Mesenteric fat pad (tissue), 1 donor: ENCODE results near the gene HCFC2. TPM values are rescaled to one million over a fixed set of nuclear protein-coding genes. Genes with fewer than 3 reads are reported as not detected.
"Not testable (repeated sequence)": the region's sequence is repeated elsewhere in the genome, so short reads cannot be mapped to it uniquely, and the experiment has no call there.

ENCODE experiments used
- DNase-seq: peaks from one replicate; pipeline ENCODE4 v3.0.0-alpha.2; 2020; ENCODE audit warnings: low spot score
- total RNA-seq: library from RNA; stranded (reverse); fragmentation: NEBNext Ultra II Directional; extraction: Animal tissue kit (Norgen Biotek cat#: 25700); gene quantifications from one replicate; pipeline ENCODE4 v1.2.1, GENCODE V29; 2021
- donor health status: DM: yes; HTN: yes; CAD: no.

Gene HCFC2
- total RNA-seq, 1 donor from 2014 or later, result 19.6 TPM

DNA sequence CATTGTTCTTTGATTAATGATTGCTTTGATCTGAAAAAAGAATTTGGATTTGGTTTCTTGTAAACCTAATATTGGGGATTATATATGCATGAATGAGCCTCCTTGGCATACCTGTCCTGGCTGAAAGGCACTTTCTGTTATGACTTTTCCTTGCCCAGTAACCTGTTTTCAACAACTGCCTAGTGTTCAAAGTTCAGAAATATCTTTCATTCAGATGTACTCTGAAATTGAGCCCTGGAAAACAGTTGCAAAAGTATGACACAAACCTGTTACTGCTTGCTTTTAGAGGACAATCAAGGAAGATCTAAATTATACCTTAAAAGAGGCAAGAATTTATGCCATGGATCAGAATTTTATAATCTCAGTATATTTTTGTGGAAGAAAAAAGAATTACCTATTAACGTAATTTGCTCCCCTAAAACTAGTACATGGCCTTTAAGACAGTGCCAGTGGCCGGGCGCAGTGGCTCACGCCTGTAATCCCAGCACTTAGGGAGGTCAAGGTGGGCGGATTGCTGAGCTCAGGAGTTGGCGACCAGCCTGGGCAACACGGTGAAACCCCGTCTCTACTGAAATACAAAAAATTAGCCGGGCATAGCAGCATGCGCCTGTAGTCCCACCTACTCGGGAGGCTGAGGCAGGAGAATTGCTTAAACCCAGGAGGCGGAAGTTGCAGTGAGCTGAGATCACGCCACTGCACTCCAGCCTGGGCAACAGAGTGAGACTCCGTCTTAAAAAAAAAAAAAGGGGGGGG is 50.7 kb downstream of the HCFC2 start:
- not testable (repeated sequence) for DNase-seq

DNA sequence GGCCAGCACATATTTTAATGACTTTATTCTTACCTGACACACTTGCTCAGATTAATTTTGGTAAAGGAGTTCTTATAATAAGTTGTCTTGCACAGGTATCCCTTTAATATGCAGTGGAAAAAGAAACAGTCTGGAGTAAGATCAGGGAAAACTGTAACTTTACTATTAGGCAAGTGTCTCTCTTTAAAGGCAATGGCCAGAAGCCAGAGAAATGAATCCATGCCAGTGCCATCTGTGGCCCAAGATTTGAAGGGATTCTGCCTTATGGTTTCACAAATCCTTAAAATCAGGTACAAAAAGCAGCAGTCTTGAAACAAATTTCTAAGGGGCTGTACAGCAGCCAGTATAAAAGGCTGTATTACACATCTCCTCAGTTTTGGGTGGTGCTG is 51.2 kb downstream of the HCFC2 start:
- no peak for DNase-seq

GRCh38 chr12:104121001-104121400 is 56.7 kb downstream of the HCFC2 start:
- DNase-seq, result no peak

DNA sequence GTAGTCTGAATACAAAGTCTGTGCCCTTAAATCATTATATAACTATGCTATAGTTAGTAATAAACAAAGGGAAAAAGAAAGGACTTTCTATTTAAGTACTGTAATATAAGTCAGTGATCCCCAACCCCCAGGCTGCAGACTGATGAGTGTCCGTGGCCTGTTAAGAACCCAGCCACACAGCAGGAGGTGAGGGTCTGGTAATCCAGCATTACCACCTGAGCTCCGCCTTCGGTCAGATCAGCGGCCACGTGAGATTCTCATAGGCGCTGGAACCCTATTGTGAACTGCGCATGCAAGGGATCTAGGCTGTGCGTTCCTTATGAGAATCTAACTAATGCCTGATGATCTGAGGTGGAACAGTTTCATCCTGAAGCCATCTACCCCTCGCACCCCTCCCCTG is 58.0 kb downstream of the HCFC2 start:
- no peak for DNase-seq

- no peak for DNase-seq
These were observed 62.2 kb downstream of the HCFC2 start for GRCh38 chr12:104126548-104126947.

- DNase-seq, result no peak
These were observed 66.4 kb downstream of the HCFC2 start for GRCh38 chr12:104130760-104131159.

DNA sequence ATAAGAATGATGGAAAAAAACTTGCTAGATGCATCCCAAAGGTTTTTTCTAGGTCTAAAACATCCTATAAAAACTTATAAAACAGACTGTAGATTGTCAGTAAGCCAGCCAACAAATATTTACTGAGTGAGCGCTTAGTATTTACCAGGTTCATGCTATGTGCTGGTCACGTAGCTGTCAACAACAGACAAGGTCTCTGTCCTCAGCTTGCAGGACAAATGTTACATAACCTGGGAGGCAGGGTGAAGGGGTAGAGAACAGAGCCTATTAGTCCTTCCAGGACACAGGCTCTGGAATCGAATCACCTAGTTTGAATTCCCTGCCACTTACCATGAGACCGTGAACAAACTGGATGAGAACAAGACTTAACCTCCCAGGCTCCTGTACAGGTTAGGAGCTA is 67.3 kb downstream of the HCFC2 start:
- DNase-seq, result no peak

- no peak for DNase-seq
These were observed 68.1 kb downstream of the HCFC2 start for GRCh38 chr12:104132351-104132956.

GRCh38 chr12:104133321-104133720 is 69.0 kb downstream of the HCFC2 start:
- no peak for DNase-seq

DNA sequence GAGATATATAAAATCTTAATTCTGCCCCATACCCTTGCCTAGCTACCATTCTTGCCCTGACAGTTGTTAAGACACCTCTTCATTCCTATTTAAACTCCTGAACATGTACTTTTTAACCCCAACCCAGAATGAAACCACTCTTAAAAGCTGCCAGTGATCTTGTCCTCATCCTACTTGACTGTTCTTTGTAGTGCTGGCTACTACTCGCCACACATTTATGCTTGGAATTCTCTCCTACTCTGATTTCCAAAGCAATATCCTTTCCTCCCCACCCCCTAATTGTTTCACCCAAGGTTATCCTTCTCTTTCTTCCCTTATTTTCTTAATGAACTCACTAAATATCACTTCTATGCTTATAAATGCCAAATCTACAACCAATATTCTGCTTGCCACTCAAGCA is 69.5 kb downstream of the HCFC2 start:
- no peak for DNase-seq

DNA sequence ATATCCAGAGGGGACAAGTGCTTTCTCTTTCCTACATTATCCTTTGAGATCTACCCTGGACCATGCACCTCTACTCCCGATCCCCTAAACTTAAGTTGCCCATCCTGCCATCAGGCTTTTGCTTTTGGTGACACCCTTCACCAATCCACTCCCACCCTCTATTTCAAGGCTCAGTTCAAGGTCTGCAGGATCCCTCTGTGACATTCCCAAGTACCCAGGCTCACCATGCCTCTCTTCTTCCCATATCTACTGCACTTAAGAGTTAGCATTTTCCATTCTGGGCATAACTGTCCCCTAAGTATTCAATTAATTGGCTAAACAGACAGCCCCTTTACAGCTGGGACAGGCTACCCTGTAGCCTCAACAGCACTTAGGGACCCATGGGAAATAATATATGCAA is 70.6 kb downstream of the HCFC2 start:
- no peak for DNase-seq

DNA sequence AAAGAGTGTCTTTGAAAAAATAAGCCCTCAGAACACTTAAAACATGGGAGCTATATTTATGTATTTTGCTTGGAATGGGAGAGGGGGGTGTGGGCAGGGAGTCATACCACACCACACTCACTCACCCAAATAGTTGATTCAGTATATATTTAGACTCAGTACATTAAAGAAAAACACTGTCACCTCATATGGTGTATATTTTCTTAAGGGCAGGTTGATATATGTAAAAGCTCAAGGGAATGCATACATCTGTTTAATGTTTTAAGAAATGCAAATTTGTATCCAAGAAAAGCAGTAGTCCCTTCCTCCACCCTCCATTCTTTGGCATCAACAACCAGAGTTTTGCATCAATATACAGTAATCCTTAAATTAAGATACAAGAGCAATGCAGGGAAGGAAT is 72.2 kb downstream of the HCFC2 start:
- no peak for DNase-seq

GRCh38 chr12:104137001-104137901 is 72.9 kb downstream of the HCFC2 start:
- no peak for DNase-seq

GRCh38 chr12:104137902-104138796 is 73.8 kb downstream of the HCFC2 start, which contains the start of gene NFYB:
Gene NFYB (minus strand): TSS chr12:104138210. CDS start chr12:104135453, 2,757 bp downstream.
- DNase-seq, result peak; percentile 97

GRCh38 chr12:104138797-104139152 is 74.4 kb downstream of the HCFC2 start:
- DNase-seq, result no peak

- no peak for DNase-seq
These were observed 78.2 kb downstream of the HCFC2 start for GRCh38 chr12:104142543-104142942.

DNA sequence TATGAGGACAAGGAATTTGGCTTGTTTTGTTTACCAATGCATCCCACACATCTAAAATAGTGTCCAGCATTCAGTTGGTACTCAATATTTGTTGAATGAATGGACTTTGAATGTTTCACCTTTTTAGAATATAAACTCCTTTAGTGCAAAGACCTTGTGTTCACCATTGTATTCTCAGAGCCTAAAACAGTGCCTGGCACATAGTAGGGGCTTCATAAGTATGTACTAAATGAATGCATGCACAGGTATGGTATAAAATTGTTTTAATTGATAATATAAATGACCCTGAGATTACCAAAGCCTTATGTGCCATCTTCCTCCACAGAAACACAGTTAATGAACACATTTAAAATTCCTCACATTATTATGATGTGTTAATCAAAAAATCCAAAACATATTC is 78.7 kb downstream of the HCFC2 start:
- no peak for DNase-seq

GRCh38 chr12:104143918-104144317 is 79.6 kb downstream of the HCFC2 start:
- no peak for DNase-seq

DNA sequence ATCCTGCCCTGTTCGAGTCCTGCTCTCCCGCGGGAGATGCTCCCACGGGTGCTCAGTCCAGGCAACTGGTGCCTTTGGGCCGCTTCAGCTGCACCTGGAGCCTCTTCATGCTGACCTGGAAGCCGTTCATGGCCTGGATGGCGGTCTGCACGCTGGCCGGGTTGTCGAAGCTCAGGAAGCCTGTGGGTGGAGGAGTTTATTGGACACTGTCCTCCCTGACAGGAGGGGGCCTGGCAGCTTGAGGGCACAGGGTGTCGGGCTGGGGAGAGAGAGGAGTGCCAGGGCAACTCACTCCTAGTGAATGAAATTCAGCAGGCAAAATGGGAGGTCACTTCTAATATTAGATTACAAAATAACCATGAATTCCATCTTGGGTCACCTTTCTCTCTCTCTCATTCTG is 83.0 kb downstream of the HCFC2 start:
- no peak for DNase-seq

GRCh38 chr12:104150416-104150815 is 86.1 kb downstream of the HCFC2 start:
- no peak for DNase-seq

DNA sequence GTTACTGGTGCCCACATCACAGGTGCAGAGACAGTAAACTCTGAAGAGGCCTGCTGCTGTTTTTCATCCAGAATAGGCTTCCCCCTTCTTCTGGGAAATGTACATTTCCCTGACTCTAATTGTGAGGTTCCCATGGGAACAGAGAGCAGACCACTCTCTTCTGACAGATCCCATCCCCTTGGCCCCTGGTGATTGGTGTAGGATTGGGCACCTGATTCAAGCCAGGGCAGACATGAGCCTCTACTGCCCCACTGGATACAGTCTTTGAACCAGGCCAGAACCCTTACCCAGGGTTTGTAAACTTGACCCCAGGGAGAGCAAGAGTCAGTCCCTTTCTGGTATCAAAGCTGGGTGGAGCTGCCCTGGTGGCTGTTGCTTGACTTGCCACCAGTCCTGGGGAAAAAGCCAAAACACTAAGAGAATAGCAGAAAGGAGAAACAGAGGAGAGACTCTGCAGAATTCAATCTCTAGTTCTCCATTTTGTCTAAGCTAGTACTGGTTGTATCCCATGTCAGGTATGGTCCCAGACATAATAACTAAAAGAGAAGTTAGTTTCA is 88.4 kb downstream of the HCFC2 start:
- DNase-seq, result no peak
